WERI-Rb-1 (cell line): ENCODE results near the gene GSDME.

ENCODE experiments used
- DNase-seq: peaks from one replicate; pipeline ENCODE4 v3.0.0-alpha.2; 2020
- H3K27ac ChIP-seq: fragments of 250-450 bp; sonication (Bioruptor Pico); 2 replicates; pipeline ENCODE4 v1.5.1; 2020; ENCODE audit warnings: mild to moderate bottlenecking, moderate library complexity
- H3K27me3 ChIP-seq: fragments of 250-450 bp; sonication (Bioruptor Pico); 2 replicates; pipeline ENCODE4 v1.5.1; 2021; ENCODE audit warnings: mild to moderate bottlenecking, low read depth, moderate library complexity; ENCODE audit not compliant: insufficient read depth, severe bottlenecking
- H3K36me3 ChIP-seq: fragments of 250-450 bp; sonication (Bioruptor Pico); 2 replicates; pipeline ENCODE4 v1.5.1; 2020; ENCODE audit warnings: mild to moderate bottlenecking, moderate library complexity
- H3K4me3 ChIP-seq: 2 replicates; pipeline ENCODE4 v1.5.1; 2011; ENCODE audit warnings: low read depth, mild to moderate bottlenecking, control low read depth, low read length
- H3K9me3 ChIP-seq: fragments of 250-450 bp; sonication (Bioruptor Pico); 2 replicates; pipeline ENCODE4 v1.5.1; 2021; ENCODE audit warnings: mild to moderate bottlenecking, moderate library complexity; ENCODE audit not compliant: severe bottlenecking
- TF ChIP-seq, protein P1 (sequence below): IDR thresholded peaks from 2 replicates; pipeline ENCODE4 v1.5.1; 2011; ENCODE audit warnings: low read depth, mild to moderate bottlenecking, control low read depth, inconsistent platforms, low read length

Gene GSDME

DNA sequence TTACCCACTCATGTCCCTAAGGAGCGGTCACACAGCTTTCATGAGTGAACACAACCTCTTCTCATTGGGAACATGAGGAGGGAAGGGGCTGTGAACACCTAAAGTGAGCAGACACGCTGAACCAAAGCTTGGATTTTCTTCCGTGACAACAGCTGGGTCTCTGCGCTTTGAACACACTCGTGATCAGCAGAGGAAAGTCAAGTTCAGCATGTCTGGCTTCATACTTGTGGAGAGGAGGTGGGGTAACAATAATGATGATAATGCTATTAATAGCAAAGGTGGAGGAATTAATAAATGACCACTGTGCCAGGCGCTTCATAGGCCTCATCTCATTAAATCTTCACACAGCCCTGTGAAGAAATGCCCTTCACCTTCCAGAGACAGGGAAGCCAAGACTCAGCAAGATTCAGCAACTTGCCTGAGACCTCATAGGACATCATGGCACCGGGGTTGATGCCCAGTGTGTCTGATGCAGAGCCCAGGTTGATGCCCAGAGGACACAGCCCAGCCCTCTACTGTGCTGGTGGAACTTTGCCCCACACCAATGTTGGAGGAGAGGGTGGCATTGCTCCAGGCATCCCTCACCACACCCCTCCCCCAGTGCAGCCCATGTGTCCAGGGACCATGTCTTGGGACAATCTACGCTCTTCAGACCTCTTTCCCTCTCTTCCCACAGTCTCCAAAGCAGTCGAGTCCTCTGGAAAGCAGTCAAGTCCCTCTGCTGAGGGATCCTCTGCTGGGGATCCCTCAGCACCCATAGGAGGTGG lies 40.6 kb downstream of the GSDME start:
- Histone ChIP-seq H3K27ac (no peak overlapping the region), H3K27me3 (no peaks in the 10 kb centered on the region), H3K4me3 (no peak overlapping the region), H3K36me3 (no peaks in the 10 kb centered on the region), H3K9me3 (no peaks in the 10 kb centered on the region)
- TF ChIP-seq, protein P1, sequence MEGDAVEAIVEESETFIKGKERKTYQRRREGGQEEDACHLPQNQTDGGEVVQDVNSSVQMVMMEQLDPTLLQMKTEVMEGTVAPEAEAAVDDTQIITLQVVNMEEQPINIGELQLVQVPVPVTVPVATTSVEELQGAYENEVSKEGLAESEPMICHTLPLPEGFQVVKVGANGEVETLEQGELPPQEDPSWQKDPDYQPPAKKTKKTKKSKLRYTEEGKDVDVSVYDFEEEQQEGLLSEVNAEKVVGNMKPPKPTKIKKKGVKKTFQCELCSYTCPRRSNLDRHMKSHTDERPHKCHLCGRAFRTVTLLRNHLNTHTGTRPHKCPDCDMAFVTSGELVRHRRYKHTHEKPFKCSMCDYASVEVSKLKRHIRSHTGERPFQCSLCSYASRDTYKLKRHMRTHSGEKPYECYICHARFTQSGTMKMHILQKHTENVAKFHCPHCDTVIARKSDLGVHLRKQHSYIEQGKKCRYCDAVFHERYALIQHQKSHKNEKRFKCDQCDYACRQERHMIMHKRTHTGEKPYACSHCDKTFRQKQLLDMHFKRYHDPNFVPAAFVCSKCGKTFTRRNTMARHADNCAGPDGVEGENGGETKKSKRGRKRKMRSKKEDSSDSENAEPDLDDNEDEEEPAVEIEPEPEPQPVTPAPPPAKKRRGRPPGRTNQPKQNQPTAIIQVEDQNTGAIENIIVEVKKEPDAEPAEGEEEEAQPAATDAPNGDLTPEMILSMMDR: no peak
- DNase-seq: no peak

DNA sequence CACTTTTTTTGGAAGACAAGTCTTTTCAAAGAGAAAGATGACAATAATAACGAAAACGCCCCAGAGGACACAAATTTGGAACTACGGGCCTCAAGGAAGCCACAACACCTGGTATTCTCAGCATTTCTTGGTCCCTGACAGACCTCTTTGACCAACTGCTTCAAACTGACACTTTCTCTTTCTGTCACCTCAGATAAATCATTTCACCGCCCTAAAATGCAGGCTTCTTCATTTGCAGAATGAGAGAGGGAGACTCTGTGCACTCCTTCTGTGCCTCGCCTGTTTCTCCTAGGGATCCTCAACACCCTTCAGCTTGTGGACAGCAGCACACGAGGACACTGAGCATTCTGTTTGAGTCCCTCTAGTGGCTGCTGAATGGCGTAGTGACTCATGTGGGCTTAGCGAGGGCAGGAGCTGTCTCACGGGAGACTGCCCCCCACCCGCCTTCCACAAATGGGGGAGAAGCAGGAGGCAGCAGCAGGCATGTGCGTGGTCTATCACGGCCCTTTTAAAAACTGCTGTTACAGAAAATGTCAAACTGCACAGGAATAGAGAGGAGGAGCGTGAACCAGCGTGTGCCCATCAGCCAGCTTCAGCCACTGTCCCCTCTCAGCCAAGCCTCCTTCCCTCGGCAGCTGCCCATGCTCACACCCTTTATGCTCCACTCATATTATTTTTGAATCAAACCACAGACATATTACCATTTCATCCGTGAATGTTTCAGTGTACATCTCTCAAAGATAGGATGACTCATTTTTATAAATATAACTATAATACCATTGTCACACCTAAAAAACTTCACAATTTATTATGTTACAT lies 41.4 kb downstream of the GSDME start:
- no peaks in the 10 kb centered on the region for H3K9me3 ChIP-seq
- TF ChIP-seq, protein P1: peak; percentile 85
- peak; percentile 52 for DNase-seq
- no peak overlapping the region for H3K27ac ChIP-seq
- H3K27me3 ChIP-seq: no peaks in the 10 kb centered on the region
- H3K4me3 ChIP-seq: no peak overlapping the region
- H3K36me3 ChIP-seq: no peaks in the 10 kb centered on the region

DNA sequence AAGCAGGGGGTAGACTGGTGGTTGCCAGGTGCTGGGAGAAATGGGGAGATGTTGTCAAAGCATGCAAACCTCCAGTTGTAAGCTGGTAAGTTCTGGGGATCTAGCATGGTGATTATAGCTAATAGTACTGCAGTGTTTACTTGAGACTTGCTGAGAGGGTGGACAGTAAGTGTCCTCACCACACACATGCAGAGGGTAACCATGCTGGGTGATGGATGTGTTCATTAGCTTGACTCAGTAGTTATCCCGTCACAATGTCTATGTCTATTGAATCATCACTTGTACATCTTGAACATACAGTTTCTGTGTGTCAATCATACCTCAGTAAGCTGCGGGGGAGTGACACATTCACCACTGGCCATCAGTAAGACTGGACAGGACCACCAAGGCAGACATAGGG lies 42.1 kb downstream of the GSDME start:
- Histone ChIP-seq H3K27ac (no peak overlapping the region), H3K4me3 (no peak overlapping the region), H3K36me3 (no peaks in the 10 kb centered on the region), H3K9me3 (no peaks in the 10 kb centered on the region), H3K27me3 (no peaks in the 10 kb centered on the region)
- TF ChIP-seq, protein P1: no peak
- DNase-seq: no peak

DNA sequence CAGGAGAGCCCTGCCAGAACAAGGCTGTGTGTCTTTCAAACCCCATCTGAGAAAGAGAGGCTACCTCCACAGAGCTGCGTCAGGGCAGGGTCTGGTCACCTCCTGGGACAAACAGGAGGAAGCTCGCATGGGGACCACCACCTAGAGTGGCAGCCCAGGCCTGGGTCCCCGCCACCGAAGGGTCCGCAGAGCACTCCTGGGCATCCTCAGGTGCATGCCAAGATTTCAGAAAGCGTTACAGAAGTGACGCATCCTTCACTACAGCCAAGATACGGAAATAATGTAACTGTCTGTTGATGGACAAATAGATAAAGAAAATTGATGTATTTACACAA lies 42.6 kb downstream of the GSDME start:
- TF ChIP-seq, protein P1: no peak
- H3K27me3 ChIP-seq: no peaks in the 10 kb centered on the region
- H3K36me3 ChIP-seq: no peaks in the 10 kb centered on the region
- H3K4me3 ChIP-seq: no peak overlapping the region
- no peak for DNase-seq
- H3K9me3 ChIP-seq: no peaks in the 10 kb centered on the region
- H3K27ac ChIP-seq: no peak overlapping the region

DNA sequence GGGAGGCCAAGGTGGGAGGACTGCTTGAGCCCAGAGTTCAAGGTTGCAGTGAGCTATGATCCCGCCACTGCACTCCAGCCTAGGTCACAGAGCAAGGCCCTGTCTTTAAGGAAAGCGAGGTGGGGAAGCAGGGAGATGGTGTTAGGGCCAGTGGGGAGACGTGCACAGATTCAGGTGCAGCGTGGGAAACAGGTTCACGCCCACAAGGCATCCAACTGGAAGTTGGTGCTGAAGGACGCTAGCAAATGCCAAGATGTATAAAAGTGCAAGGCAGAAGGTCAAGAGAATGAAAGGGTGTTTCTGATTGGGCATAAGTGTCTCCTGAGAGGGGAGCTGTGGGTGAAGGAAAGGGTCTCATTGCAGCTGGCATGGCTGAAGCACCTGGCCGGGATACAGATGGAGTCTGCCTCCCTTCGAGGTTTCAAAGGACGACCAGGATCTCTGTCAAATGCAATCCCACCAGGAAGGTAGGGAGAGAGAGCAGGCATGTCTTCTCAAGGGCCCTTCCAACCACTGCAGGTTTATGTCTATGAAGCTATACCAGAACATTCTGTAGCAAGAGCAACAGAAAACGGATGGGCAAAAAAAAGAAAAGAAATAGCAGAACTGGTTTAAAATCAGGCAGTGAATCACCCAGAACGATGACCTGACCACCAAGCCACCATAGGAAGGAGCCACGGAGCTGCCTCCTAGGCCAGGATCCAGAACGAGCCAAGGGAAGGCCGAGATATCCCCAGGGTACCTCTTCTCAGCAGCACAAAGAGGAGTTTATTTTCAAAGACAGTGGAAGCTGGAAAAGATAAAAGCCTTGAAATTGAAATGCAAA lies 43.2 kb downstream of the GSDME start:
- Histone ChIP-seq H3K4me3 (no peak overlapping the region), H3K27ac (no peak overlapping the region), H3K36me3 (no peaks in the 10 kb centered on the region), H3K27me3 (no peaks in the 10 kb centered on the region), H3K9me3 (no peaks in the 10 kb centered on the region)
- TF ChIP-seq, protein P1: no peak
- DNase-seq: no peak
